ENCODE results near the gene CARMIL3. TPM values are rescaled to one million over a fixed set of nuclear protein-coding genes. Genes with fewer than 3 reads are reported as not detected.
"Not testable (repeated sequence)": the region's sequence is repeated elsewhere in the genome, so short reads cannot be mapped to it uniquely, and the experiment has no call there.

CARMIL3 gene, protein sequence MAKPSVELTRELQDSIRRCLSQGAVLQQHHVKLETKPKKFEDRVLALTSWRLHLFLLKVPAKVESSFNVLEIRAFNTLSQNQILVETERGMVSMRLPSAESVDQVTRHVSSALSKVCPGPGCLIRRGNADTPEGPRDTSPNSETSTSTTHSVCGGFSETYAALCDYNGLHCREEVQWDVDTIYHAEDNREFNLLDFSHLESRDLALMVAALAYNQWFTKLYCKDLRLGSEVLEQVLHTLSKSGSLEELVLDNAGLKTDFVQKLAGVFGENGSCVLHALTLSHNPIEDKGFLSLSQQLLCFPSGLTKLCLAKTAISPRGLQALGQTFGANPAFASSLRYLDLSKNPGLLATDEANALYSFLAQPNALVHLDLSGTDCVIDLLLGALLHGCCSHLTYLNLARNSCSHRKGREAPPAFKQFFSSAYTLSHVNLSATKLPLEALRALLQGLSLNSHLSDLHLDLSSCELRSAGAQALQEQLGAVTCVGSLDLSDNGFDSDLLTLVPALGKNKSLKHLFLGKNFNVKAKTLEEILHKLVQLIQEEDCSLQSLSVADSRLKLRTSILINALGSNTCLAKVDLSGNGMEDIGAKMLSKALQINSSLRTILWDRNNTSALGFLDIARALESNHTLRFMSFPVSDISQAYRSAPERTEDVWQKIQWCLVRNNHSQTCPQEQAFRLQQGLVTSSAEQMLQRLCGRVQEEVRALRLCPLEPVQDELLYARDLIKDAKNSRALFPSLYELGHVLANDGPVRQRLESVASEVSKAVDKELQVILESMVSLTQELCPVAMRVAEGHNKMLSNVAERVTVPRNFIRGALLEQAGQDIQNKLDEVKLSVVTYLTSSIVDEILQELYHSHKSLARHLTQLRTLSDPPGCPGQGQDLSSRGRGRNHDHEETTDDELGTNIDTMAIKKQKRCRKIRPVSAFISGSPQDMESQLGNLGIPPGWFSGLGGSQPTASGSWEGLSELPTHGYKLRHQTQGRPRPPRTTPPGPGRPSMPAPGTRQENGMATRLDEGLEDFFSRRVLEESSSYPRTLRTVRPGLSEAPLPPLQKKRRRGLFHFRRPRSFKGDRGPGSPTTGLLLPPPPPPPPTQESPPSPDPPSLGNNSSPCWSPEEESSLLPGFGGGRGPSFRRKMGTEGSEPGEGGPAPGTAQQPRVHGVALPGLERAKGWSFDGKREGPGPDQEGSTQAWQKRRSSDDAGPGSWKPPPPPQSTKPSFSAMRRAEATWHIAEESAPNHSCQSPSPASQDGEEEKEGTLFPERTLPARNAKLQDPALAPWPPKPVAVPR (N-terminal part only)
- 0.10 TPM for polyA plus RNA-seq (ENCODE audit: insufficient read length)

DNA sequence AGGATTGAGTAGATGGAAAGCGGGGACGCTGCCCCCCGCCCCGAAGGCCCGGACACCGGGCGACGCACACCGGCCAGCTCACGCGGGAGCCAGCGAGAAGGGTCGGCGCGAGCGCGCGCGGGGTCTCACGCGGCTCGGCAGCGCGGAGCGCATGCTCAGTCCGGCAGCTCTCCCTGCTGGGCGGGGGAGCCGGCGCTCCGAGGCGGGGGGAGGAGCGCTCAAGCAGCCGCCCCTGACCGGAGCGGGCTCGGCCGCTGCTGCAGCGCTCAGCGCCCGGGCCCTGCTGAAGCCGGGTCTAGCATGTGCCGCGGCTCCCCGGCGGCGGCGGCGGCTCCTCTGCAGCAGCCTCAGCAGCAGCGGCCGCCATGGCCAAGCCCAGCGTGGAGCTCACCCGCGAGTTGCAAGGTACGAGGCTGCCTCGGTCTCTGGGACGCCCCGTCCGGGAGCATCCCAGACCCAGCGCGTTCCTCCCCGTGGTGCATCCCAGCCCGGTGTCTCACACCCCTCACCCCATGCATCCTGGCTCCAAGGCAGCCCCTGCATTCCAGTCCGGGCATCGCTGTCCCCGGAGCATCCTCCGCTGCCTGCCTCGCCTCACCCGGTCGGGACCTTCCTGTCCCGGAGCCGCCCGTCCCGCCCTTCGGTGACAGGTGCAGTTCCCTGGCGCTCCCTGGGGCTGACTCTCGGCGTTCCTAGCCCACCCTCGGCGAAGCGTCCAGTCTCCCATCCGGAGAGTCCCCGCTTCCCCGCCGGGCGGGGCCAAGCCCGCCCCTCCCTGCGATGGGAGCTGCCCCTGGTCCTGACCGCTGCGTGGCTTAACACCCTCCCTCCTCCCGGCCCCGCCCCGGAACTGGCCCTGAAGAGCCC is at the start of gene CARMIL3:
CARMIL3 (plus strand) TSS at position 221 of the 867 bp plus-strand sequence; CDS start at position 366, 145 bp downstream.
- peak; percentile 76 for DNase-seq

DNA sequence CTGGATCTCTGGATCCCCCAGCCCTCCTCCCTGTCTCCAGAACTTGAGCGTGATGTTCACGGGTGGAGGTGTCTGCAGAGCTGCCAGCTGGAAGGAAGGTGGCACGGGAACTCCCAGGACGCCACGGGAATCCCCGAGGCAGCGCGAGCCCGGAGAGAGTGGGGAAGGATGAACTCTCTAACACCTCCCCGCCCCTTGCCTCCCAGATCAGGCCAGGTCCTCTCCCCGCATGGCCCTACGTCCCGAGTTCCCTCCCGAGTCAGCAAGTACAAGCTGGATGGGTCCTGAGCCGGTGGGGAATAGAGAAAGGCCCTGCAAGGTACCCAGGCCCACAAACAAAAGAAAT is 45.4 kb upstream of the CARMIL3 start:
- not testable (repeated sequence) for DNase-seq

DNA sequence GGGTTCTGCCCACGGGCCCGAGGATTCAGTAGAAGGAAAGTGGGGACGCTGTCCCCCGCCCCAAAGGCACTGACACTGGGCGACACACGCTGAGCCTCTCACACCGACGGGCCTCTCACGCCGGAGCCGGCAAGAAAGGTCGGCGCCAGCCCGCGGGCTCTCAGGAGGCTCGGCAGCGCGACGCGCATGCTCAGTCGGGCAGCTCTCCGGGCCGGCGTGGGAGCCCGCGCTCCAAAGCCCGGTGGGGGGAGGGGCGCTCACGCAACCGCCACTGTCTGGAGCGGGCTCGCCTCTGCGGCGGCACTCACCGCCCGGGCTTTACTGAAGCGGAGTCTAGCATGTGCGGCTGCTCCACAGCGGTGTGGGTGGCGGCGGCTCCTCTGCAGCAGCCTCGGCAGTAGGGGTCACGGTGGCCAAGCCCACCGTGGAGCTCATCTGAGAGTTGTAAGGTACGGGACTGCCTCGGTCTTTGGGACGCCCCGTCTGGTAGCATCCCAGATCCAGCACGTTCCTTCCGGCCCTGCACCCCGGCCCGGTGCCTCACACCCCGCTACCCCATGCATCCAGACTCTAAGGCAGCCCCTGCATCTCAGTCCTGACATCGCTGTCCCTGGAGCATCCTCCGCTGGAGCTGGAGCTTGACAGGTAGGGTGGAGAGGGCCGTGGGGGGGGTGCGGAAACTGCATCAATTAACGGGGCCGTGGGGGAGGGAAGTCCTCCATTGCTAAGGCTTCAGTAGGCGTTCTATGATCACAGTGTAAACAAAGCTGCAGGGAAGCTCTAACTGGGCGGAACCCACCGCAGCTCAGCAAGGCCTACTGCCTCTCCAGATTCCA is 44.8 kb upstream of the CARMIL3 start:
- peak; percentile 54 for DNase-seq

DNA sequence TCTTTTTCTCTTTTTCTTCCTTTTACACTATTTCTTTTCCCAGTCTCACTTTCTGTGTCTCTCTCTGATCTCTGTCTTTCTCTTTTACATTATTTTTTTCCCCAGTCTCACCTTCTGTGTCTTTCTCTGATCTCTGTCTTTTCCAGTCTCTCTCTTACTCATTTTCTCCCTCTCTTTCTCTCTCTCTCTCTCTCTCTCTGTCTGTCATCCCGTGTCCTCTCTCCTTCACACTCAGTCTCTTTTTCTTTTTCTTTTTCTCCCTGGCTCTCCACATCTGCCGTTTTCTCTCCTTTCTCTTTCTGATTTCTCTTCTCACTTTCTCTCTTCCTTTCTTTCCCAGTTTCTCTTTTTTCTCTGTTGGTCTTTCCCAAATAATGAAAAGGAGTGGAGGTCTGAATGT is 40.8 kb upstream of the CARMIL3 start:
- DNase-seq: no peak

DNA sequence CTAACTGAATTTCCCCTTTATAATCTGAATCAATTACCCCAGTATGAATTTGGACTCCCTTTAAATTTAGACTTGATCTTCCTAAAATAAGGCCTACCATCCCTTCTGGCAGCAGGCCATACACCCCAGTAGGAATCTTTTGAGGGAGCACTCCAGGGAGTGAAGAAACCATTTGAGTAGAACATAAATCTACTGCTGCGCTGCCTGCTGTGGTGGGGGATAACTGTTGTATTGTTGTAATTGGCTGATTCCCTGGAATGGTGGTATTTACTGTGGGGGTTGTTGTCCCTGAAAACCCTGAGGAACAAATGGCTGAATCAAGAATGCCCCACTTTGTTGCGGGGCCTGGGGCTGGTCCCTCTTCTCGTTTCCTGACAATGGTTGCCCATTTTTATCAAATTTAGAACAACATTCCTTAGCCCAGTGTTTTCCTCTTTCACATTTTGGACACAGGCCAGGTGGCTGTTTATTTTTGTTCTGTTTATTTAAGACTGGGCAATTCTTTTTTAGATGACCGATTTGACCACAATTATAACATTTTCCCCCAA is 39.0 kb upstream of the CARMIL3 start:
- DNase-seq: not testable (repeated sequence)

DNA sequence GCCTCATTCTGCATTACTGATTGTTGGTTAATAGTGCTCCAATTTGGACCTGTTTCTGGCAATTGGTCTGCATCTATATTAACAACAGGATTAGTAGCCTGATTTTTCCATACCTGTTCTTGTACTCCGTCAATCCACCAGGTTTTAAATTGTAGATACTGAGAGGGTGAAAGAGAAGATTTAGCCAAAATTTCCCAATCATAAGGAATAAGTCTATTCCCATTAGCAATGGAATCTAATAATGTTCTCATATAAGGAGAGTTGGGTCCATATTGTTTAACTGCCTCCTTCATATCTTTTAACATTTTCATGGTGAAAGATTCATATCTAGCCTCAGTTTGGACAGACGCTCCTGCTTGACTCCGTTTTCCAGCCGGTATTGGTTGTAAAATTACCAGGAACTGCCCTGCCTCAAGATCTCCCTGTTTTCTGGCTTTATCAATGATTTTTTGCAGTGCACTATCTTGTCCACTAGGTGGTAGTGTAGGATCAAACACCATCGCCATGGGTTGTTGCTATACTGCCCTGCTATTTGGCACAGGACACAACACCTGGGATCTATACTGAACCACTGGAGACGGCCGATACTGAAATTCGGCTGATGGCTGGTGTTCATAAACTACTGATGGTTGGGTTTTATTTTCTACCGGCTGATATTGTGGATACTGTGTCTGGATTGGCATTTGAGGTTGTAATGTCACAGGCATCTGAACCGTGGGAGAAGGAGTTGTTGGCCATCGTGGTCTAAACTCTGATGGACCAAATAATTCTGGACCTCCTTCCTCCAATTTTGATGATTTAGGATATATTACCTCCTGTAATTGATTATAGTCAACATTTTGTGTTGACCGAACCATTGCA is 37.9 kb upstream of the CARMIL3 start:
- peak; percentile 75 for DNase-seq

DNA sequence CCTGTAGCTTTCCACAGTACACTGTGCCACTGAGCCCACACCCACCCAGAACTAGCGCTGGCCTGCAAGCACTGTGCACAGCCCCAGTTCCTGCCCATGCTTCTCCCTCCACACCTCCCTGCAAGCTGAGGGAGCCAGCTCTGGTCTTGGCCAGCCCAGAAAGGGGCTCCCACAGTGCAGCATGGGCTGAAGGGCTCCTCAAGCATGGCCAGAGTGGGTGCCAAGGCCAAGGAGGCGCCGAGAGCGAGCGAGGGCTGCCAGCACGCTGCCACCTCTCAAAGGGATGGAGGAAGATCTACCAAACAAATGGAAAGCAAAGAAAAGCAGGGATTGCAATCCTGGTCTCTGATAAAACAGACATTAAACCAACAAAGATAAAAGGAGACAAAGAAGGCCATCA is 36.1 kb upstream of the CARMIL3 start:
- not testable (repeated sequence) for DNase-seq

DNA sequence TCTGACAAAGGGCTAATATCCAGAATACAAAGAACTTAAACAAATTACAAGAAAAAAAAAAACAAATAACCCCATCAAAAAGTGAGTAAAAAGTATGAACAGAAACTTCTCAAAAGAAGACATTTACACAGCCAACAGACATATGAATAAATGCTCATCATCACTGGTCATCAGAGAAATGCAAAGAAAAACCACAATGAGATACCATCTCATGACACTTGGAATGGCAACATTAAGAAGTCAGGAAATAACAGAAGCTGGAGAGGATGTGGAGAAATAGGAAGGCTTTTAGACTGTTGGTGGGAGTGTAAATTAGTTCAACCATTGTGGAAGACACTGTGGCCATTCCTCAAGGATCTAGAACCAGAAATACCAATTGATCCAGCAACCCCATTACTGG is 32.8 kb upstream of the CARMIL3 start:
- not testable (repeated sequence) for DNase-seq

DNA sequence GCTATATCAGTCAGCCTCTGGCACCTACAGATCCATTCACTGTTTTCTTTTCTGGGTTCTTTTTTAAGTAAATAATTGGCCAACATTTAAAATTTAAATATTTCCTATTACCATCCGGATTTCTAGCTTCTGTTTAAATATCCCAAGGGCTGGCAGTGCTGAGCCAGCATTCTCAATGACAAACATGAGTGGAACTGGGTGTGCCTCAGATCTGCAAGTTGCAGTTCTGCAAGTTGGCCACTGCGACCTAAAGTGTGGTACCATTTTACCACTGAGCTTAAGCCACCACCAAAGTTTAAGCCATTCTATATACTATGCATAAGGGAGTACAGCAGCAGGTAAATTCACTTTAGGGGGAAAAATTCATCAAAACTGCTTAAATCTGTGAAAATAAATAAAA is 31.9 kb upstream of the CARMIL3 start:
- DNase-seq: not testable (repeated sequence)

DNA sequence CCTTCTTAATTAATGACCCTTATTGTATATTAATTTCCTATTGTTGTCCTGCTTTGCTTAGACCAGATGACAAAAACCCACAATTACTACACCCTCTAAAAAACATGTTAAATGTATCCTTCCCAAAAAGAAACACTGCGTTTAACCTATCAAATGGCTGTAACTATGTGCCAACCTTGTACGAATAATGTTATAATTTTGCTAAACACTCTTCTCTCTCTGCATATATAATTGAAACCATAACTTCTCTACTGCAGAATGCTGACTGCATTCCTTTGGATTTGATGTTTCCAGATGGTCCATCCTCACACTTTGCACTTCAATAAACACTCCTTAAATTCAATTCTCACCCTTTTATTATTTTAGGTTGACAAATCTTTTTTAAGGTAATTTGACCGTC is 31.3 kb upstream of the CARMIL3 start:
- DNase-seq: not testable (repeated sequence)

DNA sequence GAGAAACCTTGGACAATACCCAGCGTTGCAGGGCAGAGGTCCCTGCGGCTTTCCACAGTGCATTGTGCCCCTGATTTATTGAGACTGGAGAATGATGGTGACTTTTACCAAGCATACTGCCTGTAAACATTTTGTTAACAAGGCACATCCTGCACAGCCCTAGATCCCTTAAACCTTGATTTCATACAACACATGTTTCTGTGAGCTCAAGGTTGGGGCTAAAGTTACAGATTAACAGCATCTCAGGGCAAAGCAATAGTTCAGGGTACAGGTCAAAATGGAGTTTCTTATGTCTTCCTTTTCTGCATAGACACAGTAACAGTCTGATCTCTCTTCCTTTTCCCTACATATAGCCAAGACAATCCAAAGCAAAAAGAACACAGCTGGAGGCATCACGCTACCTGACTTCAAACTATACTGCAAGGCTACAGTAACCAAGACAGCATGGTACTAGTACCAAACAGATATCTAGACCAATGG is 26.8 kb upstream of the CARMIL3 start:
- not testable (repeated sequence) for DNase-seq

DNA sequence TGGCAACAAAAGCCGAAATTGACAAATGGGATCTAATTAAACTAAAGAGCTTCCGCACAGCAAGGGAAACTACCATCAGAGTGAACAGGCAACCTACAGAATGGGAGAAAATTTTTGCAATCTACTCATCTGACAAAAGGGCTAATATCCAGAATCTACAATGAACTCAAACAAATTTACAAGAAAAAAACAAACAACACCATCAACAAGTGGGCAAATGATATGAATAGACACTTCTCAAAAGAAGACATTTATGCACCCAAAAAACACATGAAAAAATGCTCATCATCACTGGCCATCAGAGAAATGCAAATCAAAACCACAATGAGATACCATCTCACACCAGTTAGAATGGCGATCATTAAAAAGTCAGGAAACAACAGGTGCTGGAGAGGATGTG is 22.1 kb upstream of the CARMIL3 start:
- not testable (repeated sequence) for DNase-seq

DNA sequence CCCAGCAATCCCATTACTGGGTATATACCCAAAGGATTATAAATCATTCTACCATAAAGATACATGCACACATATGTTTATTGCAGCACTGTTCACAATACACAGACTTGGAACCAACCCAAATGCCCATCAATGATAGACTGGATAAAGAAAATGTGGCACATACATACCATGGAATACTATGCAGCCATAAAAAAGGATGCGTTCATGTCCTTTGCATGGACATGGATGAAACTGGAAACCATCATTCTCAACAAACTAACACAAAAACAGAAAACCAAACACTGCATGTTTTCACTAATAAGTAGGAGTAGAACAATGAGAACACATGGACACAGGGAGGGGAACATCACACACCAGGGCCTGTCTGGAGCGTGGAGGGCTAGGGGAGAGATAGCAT is 20.5 kb upstream of the CARMIL3 start:
- not testable (repeated sequence) for DNase-seq

DNA sequence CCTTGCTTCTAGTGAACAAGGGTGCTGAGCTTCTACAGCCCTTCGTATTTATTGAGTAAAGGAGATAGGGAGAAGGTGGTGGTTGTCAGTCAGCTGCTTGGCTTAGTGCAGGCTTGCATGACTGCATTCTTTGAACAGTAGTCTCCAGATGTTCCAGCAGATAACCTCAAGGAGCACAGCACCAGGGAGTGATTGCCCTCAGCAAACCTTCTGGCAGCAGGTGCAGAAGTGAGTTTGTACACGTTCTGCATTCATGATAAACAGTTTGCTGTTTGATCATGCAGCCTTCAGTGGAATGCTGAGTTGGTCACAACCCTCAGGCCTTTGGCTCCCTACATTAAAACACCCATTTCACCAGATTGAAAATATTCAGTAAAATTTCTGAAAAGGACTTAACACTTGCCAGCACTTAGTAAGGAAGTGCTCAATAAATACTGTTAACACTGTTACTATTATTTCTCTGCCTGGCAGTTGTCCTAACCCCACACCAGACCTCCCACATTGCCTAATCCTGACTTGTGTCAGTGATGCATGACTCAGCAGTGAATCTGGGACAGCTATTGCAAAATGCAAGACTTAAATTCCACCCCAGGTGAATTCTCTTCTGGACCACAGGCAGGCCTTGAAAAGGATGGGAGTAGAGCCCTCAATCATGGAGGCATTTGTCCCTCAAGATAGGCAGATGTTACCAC is 18.9 kb upstream of the CARMIL3 start:
- DNase-seq: no peak

DNA sequence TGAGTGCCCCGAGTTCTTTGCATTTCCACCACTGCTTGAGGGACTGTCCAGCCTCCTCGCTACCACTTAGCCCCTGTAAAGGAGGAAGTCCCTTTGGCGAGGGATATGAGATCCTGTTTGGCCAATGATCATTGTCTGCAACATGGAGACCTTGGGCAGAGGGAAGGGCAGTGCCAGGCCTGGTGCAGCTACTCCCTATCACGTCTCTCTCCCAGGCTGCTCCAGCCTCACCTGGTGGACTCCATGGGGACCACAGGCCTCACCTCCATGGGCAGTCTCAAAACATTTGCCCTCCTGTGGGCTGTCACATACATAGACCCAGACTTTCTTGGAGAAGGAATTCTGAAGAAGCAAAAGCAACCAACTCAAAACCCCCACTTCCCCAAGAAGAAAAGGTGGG is 16.0 kb upstream of the CARMIL3 start:
- not testable (repeated sequence) for DNase-seq

DNA sequence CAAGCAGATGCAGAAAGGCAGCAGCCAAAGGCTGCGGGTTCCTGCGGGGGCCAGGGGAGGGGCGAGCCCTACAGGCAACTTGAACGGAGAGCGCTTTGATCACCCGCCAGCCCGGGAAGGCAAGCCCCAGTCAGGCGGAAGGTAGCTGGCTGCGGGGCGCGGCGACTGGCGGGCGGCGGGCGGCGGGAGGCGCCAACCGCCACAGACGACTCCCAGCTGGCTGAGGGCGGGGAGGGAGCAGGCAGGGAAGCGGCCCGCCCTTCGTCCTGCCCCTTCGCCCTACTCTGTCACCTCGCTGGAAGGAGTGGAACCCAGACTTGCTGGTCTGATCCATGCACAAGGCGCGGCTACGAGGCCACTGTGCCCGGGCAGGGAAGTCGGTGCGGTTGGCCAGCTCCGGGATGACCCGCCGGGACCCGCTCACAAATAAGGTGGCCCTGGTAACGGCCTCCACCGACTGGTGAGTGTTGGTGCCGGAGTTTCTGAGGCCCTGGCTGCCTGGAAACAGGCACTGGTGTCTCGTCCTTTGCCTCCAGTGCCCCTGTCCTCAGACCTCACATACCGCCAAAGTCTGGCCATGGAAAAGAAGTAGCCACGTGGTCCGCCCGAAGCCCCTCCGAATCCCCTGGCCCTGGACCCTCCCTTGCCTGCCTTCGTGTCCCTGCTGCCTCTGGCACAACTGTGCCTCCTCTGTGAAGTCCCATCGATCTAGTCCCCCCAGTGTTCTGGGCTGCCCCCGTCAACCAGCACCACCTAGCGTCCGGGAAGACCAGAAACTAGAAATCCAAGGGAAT is 15.4 kb upstream of the CARMIL3 start:
- DNase-seq: peak; percentile 69

DNA sequence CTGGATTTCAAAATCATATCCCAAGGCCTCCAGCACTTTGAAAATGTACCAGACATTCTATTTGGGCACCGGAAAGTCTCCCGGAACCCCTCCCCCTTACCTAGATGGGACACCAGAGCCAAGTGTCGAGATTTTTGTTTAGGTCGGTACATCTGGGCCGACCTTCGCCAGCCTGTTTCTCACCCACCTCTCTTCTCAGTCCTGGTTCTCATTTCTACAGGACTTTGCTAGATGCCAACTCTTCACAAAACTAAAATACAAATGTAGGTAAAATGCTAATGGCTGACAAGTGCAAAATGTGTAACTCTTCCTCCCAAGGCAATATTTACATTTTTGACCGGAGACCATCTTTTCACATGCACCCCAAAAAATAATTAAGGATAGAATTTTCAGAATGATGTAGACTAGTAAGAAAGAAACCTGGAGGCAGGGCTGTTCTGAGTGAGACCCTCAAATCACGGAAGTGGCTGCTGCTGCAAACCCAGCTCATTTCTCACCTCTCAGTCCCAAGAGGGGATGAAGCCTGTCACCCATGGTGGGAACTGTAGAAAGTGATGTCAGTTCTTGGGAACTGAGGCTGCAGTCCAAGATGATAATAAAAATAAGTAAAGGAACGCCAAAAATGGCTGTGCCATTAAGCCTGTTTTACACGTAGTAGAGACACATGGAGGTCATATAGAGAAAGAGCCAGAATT is 14.7 kb upstream of the CARMIL3 start:
- not testable (repeated sequence) for DNase-seq
